Measurements from ENCODE around the gene GPR160.

GPR160 gene

DNA sequence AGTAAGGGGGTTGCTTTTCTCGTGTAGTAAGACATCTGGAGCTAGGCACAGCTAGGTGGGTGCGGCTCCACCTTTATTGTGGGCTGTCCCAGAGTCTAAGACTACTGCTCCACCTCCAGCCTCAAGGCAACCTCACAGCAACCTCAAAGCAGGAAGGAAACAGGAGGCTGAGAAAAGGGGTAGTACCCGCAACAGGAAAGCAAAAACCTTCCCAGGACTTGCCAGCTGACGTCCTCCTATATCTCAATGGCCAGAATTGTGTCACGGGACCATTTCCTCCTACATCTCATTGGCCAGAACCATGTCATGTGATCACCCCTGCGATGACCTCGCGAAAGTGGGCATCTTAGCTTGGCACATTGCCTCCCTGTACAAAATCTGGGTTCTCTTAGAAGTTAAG is 4.3 kb upstream of the GPR160 start:
- no peak for TF ChIP-seq POLR2A (IDR thresholded peaks at IDR 0.05; ENCODE audit: low read depth, low read length)
- no peak for TF ChIP-seq POLR2AphosphoS5 (IDR thresholded peaks at IDR 0.05; ENCODE audit: low read depth, low read length)
- TF ChIP-seq TAF1 (IDR thresholded peaks at IDR 0.05; ENCODE audit: borderline replicate concordance, low read depth, low read length), result no peak
- FAIRE-seq (no peak), DNase-seq (ENCODE audit: insufficient read length) (no peak)

DNA sequence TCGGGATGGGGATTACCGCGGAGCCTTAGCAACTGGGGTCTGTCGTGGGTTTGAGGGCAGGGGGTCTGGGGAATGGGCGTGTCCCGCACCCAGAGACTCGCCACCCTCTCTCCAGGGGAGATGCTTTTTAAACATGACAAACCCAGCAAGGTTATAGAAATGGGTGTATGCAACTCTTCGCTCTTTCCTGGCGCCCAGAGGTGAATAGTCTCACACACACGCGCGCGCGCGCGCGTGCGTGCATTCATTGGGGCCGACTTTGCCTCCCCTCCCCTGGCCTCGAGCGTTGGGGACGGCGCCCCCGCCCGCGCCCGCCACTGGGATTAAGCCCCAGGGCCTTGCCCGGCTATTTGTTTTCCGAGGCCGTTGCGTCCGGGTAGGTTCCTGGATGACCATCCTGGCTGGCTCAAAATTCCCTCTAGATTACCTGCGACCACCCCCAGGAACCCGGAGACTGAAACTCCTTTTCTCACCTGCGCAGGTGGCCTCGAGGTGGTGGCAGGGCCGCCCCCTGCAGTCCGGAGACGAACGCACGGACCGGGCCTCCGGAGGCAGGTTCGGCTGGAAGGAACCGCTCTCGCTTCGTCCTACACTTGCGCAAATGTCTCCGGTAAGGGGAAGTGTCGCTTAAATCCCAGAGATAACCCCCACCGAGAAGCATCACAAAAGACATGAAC is 777 bp downstream of the GPR160 start:
- peak; percentile 29 for DNase-seq (ENCODE audit: insufficient read length)
- TF ChIP-seq POLR2A (IDR thresholded peaks at IDR 0.05; ENCODE audit: low read depth, low read length) (peak; percentile 38; the same call in 1 of the 2 replicates), POLR2AphosphoS5 (IDR thresholded peaks at IDR 0.05; ENCODE audit: low read depth, low read length) (0 out of 2 replicates have a peak, but pooled peaks have one; percentile 40), TAF1 (IDR thresholded peaks at IDR 0.05; ENCODE audit: borderline replicate concordance, low read depth, low read length) (no peak)
- FAIRE-seq, result peak; percentile 65

DNA sequence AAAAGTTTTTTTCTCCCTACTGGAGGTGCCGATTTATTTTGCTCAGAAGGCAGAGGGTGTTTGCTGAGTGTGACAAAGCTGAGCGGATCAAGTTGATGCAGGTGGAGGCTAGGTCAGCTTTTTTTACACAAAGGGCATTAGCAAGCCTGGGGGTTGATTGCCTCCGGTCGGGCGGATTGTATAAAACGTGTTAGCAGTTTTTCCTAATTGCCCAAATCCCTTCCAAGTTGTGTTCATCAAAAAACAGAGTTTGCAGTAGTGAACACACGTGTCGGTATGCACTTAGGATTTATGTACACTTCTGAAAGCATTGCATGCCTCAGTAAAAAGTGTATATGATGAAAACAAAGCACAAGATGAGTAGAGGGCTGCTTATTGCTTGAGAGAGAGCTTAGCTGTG is 2.6 kb downstream of the GPR160 start:
- peak; percentile 57 for FAIRE-seq
- no peak for DNase-seq (ENCODE audit: insufficient read length)
- TF ChIP-seq TAF1 (IDR thresholded peaks at IDR 0.05; ENCODE audit: borderline replicate concordance, low read depth, low read length), result no peak
- TF ChIP-seq POLR2AphosphoS5 (IDR thresholded peaks at IDR 0.05; ENCODE audit: low read depth, low read length), result no peak
- TF ChIP-seq POLR2A (IDR thresholded peaks at IDR 0.05; ENCODE audit: low read depth, low read length), result no peak

GRCh38 chr3:170043506-170043905 is 5.7 kb downstream of the GPR160 start:
- FAIRE-seq (peak; percentile 56), DNase-seq (ENCODE audit: insufficient read length) (no peak)
- TF ChIP-seq TAF1 (IDR thresholded peaks at IDR 0.05; ENCODE audit: borderline replicate concordance, low read depth, low read length) (no peak), POLR2A (IDR thresholded peaks at IDR 0.05; ENCODE audit: low read depth, low read length) (no peak)

GRCh38 chr3:170044271-170044670 is 6.5 kb downstream of the GPR160 start:
- no peak for FAIRE-seq
- TF ChIP-seq POLR2A (IDR thresholded peaks at IDR 0.05; ENCODE audit: low read depth, low read length) (no peak), TAF1 (IDR thresholded peaks at IDR 0.05; ENCODE audit: borderline replicate concordance, low read depth, low read length) (no peak)
- DNase-seq (ENCODE audit: insufficient read length), result no peak

DNA sequence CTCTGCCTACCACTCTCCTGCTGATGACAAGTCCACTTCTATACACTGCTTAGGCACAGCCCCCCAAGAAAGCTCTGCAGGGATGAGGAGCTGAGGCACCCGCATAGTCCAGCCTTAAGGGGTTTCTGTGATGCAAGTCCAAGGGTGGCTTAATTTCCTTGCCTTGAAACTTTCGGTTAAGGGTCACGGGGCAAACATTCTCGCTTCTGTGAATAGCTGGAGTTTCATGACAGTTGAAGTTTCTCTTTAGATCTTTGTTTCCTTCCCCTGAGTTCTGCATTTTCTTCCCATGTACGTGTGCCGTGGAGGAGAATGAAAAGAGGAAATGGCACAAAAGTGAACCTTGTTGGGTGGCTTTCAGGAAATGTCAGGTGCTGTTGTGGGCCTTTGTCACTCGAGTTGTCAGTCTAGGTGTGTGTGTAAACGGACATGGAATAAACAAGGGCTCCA is 7.0 kb downstream of the GPR160 start:
- TF ChIP-seq POLR2AphosphoS5 (IDR thresholded peaks at IDR 0.05; ENCODE audit: low read depth, low read length) (peak; percentile 37; the same call in 1 of the 2 replicates), TAF1 (IDR thresholded peaks at IDR 0.05; ENCODE audit: borderline replicate concordance, low read depth, low read length) (0 out of 2 replicates have a peak, but pooled peaks have one; percentile 20), POLR2A (IDR thresholded peaks at IDR 0.05; ENCODE audit: low read depth, low read length) (peak; percentile 44; the same call in 1 of the 2 replicates)
- FAIRE-seq (peak; percentile 94), DNase-seq (ENCODE audit: insufficient read length) (peak; percentile 27)

DNA sequence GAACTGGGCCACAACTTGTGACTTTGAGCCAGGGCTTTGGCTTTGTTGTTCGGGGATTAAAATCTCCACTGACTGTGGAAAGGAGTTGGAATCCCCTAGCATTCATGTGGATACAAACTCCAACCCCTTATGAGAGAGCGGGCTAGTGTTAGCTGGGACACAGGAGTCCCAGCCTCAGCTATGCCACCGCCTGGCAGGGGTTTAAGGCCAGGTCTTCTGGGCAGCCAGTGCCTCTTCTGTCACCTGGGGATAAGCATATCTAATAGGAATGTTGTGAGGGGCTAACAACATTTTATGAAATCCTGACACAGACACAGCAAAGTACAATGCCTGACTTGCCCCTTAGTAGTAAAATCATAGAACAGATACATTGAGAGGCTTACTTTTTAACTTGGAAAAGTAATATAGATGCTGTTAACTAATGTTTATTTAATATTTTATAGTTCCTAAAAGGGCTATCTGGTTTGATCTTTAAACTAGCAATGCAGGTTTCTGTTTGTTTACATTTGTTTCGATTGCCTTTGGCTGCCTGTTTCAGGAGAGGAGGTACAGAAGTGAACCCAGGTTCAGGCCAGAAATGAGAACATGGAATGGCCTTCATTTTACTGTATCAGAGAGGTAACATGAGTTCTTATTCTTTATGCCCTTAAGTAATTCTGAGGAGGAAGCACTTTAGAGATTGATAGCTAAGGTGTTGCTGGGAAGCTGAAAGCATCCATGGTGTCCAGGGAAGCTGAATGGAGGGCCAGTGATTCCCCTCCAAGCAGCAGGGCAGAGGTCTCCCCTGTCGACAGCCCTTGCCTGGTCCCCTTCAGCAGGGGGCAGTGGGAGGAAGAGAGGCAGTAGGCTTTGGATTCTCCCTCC is 8.7 kb downstream of the GPR160 start:
- TF ChIP-seq POLR2AphosphoS5 (IDR thresholded peaks at IDR 0.05; ENCODE audit: low read depth, low read length), result no peak
- no peak for TF ChIP-seq TAF1 (IDR thresholded peaks at IDR 0.05; ENCODE audit: borderline replicate concordance, low read depth, low read length)
- TF ChIP-seq POLR2A (IDR thresholded peaks at IDR 0.05; ENCODE audit: low read depth, low read length), result no peak
- FAIRE-seq, result no peak
- no peak for DNase-seq (ENCODE audit: insufficient read length)

DNA sequence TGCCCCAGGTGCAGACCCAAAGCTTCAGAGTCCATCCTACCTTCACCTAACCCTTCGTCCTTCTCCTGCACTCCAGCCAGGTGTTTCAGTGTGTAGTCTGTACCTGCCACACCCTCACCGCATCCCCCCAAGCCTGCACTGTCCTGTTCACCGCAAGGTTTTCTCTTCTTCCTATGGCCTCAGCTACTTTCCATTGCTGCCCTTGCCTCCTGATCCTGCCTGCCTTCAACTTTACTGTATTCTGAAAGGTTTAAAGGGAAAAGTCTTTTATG is 9.3 kb downstream of the GPR160 start:
- DNase-seq (ENCODE audit: insufficient read length), result no peak
- FAIRE-seq, result no peak
- no peak for TF ChIP-seq TAF1 (IDR thresholded peaks at IDR 0.05; ENCODE audit: borderline replicate concordance, low read depth, low read length)
- TF ChIP-seq POLR2AphosphoS5 (IDR thresholded peaks at IDR 0.05; ENCODE audit: low read depth, low read length), result no peak
- TF ChIP-seq POLR2A (IDR thresholded peaks at IDR 0.05; ENCODE audit: low read depth, low read length), result no peak

- FAIRE-seq, result peak; percentile 74
- DNase-seq (ENCODE audit: insufficient read length), result no peak
- TF ChIP-seq POLR2A (IDR thresholded peaks at IDR 0.05; ENCODE audit: low read depth, low read length) (no peak), TAF1 (IDR thresholded peaks at IDR 0.05; ENCODE audit: borderline replicate concordance, low read depth, low read length) (no peak), POLR2AphosphoS5 (IDR thresholded peaks at IDR 0.05; ENCODE audit: low read depth, low read length) (no peak)
These were observed 11.6 kb downstream of the GPR160 start for GRCh38 chr3:170049146-170050000.

DNA sequence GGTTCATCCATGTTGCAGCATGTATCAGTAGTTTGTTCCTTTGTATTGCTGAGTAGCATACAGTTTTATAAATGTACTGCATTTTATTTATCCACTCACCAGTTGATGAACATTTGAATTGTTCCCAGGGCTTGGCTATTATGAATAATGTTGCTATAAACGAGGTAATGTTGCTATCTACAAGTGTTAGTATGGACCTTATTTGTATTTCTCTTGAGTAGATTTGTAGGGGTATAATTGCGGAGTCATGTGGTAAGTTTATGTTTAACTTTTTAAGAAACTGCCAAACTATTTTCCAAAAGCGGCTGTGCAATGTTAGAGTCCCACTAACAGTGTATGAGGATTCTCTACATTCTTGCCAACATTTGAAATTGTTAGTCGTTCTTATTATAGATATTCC is 13.0 kb downstream of the GPR160 start:
- FAIRE-seq, result no peak

GRCh38 chr3:170052398-170052797 is 14.6 kb downstream of the GPR160 start:
- TF ChIP-seq POLR2AphosphoS5 (IDR thresholded peaks at IDR 0.05; ENCODE audit: low read depth, low read length) (no peak), TAF1 (IDR thresholded peaks at IDR 0.05; ENCODE audit: borderline replicate concordance, low read depth, low read length) (no peak), POLR2A (IDR thresholded peaks at IDR 0.05; ENCODE audit: low read depth, low read length) (no peak)
- no peak for DNase-seq (ENCODE audit: insufficient read length)
- FAIRE-seq, result no peak

More for the DNA sequence above, 13.0 kb downstream of the GPR160 start:
- DNase-seq (ENCODE audit: insufficient read length), result no peak
- no peak for TF ChIP-seq POLR2AphosphoS5 (IDR thresholded peaks at IDR 0.05; ENCODE audit: low read depth, low read length)
- TF ChIP-seq POLR2A (IDR thresholded peaks at IDR 0.05; ENCODE audit: low read depth, low read length), result no peak
- TF ChIP-seq TAF1 (IDR thresholded peaks at IDR 0.05; ENCODE audit: borderline replicate concordance, low read depth, low read length), result no peak
